SK-N-SH (cell line): ENCODE results near the gene ATG16L1. TPM values are rescaled to one million over a fixed set of nuclear protein-coding genes. Genes with fewer than 3 reads are reported as not detected.

Experiments
- CTCF ChIA-PET: fragments of 300-600, 350-600 bp; formaldehyde crosslinking; extraction: SDS; loops from one replicate; lab custom pipeline; 2021; lab: Yijun Ruan, JAX
- POLR2A ChIA-PET: fragments of 350-600 bp; sonication (Branson Sonifier 250); formaldehyde crosslinking; extraction: SDS; loops from one replicate; lab custom pipeline; 2020; ENCODE audit warnings: antibody characterized with exemption, inconsistent platforms; lab: Yijun Ruan, JAX
- DNase-seq: peaks from one replicate; pipeline ENCODE4 v3.0.0; 2012
- H2AFZ ChIP-seq: fragments of 200-600 bp; sonication (generic); 2 replicates; pipeline ENCODE4 v1.8.1; 2016; ENCODE audit warnings: antibody characterized with exemption, mild to moderate bottlenecking, low read depth
- H3F3A ChIP-seq: fragments of 200-600 bp; sonication (generic); replicated peaks from 2 replicates; pipeline ENCODE3; 2016; ENCODE audit warnings: antibody characterized with exemption, mild to moderate bottlenecking; ENCODE audit not compliant: insufficient read depth
- H3K27ac ChIP-seq, 2 experiments: fragments of 200-500 bp in 1 of 2; fragments of 200-600 bp in 1 of 2; sonication (Bioruptor generic) in 1 of 2; sonication (generic), shearing (Covaris generic) in 1 of 2; 2 replicates each; pipeline versions ENCODE4 v1.5.1 to v1.6.1; 2014 to 2016; ENCODE audit warnings: low read depth in 2 of 2, inconsistent platforms in 1 of 2, low read length in 1 of 2, mild to moderate bottlenecking in 1 of 2, mixed read lengths in 1 of 2
- H3K27me3 ChIP-seq: fragments of 200-600 bp; sonication (generic), shearing (Covaris generic); 2 replicates; pipeline ENCODE4 v1.6.1; 2016; ENCODE audit warnings: mixed run types; ENCODE audit not compliant: insufficient read depth
- H3K36me3 ChIP-seq, 2 experiments: fragments of 200-500 bp in 1 of 2; fragments of 200-600 bp in 1 of 2; sonication (Bioruptor generic) in 1 of 2; sonication (generic) in 1 of 2; replicated peaks in 1 of 2; 2 replicates each; pipeline versions ENCODE3 to v1.5.1; 2014 to 2016; ENCODE audit warnings: low read length in 1 of 2, mild to moderate bottlenecking in 1 of 2; ENCODE audit not compliant: insufficient read depth in 2 of 2, control insufficient read depth in 1 of 2
- H3K4me1 ChIP-seq, 2 experiments: fragments of 200-500 bp in 1 of 2; fragments of 200-600 bp in 1 of 2; sonication (Bioruptor generic) in 1 of 2; sonication (generic), shearing (Covaris generic) in 1 of 2; 2 replicates each; pipeline versions ENCODE4 v1.5.1 to v1.6.1; 2014 to 2016; ENCODE audit warnings: low read depth in 1 of 2, low read length in 1 of 2, mixed run types in 1 of 2; ENCODE audit not compliant: insufficient read depth in 2 of 2, control insufficient read depth in 1 of 2
- H3K4me2 ChIP-seq: fragments of 200-600 bp; sonication (generic), shearing (Covaris generic); 2 replicates; pipeline ENCODE4 v1.6.1; 2017; ENCODE audit warnings: mixed run types
- H3K4me3 ChIP-seq, 2 experiments: fragments of 200-500 bp in 1 of 2; fragments of 200-600 bp in 1 of 2; sonication (Bioruptor generic) in 1 of 2; sonication (generic), shearing (Covaris generic) in 1 of 2; 2 replicates each; pipeline versions ENCODE4 v1.5.1 to v1.8.1; 2014 to 2016; ENCODE audit warnings: low read depth in 2 of 2, inconsistent platforms in 1 of 2, low read length in 1 of 2, mild to moderate bottlenecking in 1 of 2, mixed read lengths in 1 of 2, moderate library complexity in 1 of 2
- H3K79me2 ChIP-seq: fragments of 200-600 bp; sonication (generic); 2 replicates; pipeline ENCODE4 v1.8.1; 2017; ENCODE audit warnings: mild to moderate bottlenecking; ENCODE audit not compliant: insufficient read depth
- H3K9ac ChIP-seq: fragments of 200-600 bp; sonication (generic); 2 replicates; pipeline ENCODE4 v1.6.1; 2017; ENCODE audit warnings: mixed run types
- H3K9me2 ChIP-seq: fragments of 200-600 bp; sonication (generic); 2 replicates; pipeline ENCODE4 v1.6.1; 2017; ENCODE audit warnings: mixed run types
- H3K9me3 ChIP-seq: fragments of 200-600 bp; sonication (generic); 2 replicates; pipeline ENCODE4 v1.6.1; 2017; ENCODE audit warnings: mixed run types, mild to moderate bottlenecking, moderate library complexity
- H4K20me1 ChIP-seq: fragments of 200-600 bp; sonication (generic); 2 replicates; pipeline ENCODE4 v1.6.1; 2017; ENCODE audit warnings: mild to moderate bottlenecking, mixed run types; ENCODE audit not compliant: insufficient read depth
- CHD2 ChIP-seq: fragments of 150-350 bp; IDR thresholded peaks from 2 replicates; pipeline ENCODE4 v1.6.1; 2018; ENCODE audit warnings: low read length; ENCODE audit not compliant: partially characterized antibody
- CTCF ChIP-seq: fragments of 200-600 bp; sonication (generic); IDR thresholded peaks from 2 replicates; pipeline ENCODE4 v1.6.1; 2017; ENCODE audit warnings: antibody characterized with exemption, mild to moderate bottlenecking, moderate library complexity
- ELF1 ChIP-seq: IDR thresholded peaks from 2 replicates; pipeline ENCODE4 v1.4.0; 2012
- EP300 ChIP-seq, 2 experiments: IDR thresholded peaks; 2 replicates each; pipeline versions ENCODE4 v1.4.0 to v1.6.1; 2012; ENCODE audit warnings: borderline replicate concordance in 1 of 2, low read depth in 1 of 2, low read length in 1 of 2
- EZH2phosphoT487 ChIP-seq: fragments of 200-600 bp; sonication (generic); IDR thresholded peaks from 2 replicates; pipeline ENCODE4 v1.6.1; 2017; ENCODE audit warnings: low read depth, mixed run types, mild to moderate bottlenecking, antibody characterized with exemption, moderate library complexity, borderline replicate concordance
- FOSL2 ChIP-seq: IDR thresholded peaks from 2 replicates; pipeline ENCODE4 v1.4.0; 2012; ENCODE audit warnings: low read depth, mild to moderate bottlenecking, moderate library complexity, borderline replicate concordance
- FOXM1 ChIP-seq: IDR thresholded peaks from 2 replicates; pipeline ENCODE4 v1.4.0; 2012; ENCODE audit warnings: low read depth, mild to moderate bottlenecking
- IRF3 ChIP-seq: fragments of 150-350 bp; IDR thresholded peaks from 2 replicates; pipeline ENCODE4 v1.6.1; 2016; ENCODE audit warnings: mild to moderate bottlenecking, low read depth, low read length
- MEF2A ChIP-seq: IDR thresholded peaks from 2 replicates; pipeline ENCODE4 v1.4.0; 2012; ENCODE audit warnings: low read depth, borderline replicate concordance
- NFIC ChIP-seq: IDR thresholded peaks from 2 replicates; pipeline ENCODE4 v1.4.0; 2012; ENCODE audit warnings: borderline replicate concordance
- NRF1 ChIP-seq: IDR thresholded peaks from 2 replicates; pipeline ENCODE4 v1.6.1; 2012; ENCODE audit warnings: low read depth, mild to moderate bottlenecking, low read length
- POLR2AphosphoS5 ChIP-seq: IDR thresholded peaks from 2 replicates; pipeline ENCODE4 v1.6.1; 2012; ENCODE audit warnings: low read depth, low read length
- RAD21 ChIP-seq: IDR thresholded peaks from 2 replicates; pipeline ENCODE4 v1.6.1; 2012; ENCODE audit warnings: mild to moderate bottlenecking, low read length
- RXRA ChIP-seq: IDR thresholded peaks from 2 replicates; pipeline ENCODE4 v1.4.0; 2012; ENCODE audit warnings: low read depth, mild to moderate bottlenecking, borderline replicate concordance
- SIN3A ChIP-seq: IDR thresholded peaks from 2 replicates; pipeline ENCODE4 v1.6.1; 2012; ENCODE audit warnings: low read depth, mild to moderate bottlenecking, low read length, moderate library complexity, borderline replicate concordance
- SMC3 ChIP-seq: IDR thresholded peaks from 2 replicates; pipeline ENCODE4 v1.6.1; 2012; ENCODE audit warnings: low read depth, low read length, improper control_type of control experiment
- TAF1 ChIP-seq: IDR thresholded peaks from 2 replicates; pipeline ENCODE4 v1.6.1; 2012; ENCODE audit warnings: low read depth, mild to moderate bottlenecking, low read length, moderate library complexity, borderline replicate concordance
- TCF12 ChIP-seq: IDR thresholded peaks from 2 replicates; pipeline ENCODE4 v1.4.0; 2012
- USF2 ChIP-seq: fragments of 150-350 bp; IDR thresholded peaks from 2 replicates; pipeline ENCODE4 v1.6.1; 2017; ENCODE audit warnings: antibody characterized with exemption, low read length, low read depth, borderline replicate concordance
- WGBS: methylation state at CpG from one replicate; pipeline ENCODE4 v1.1.6; 2017; ENCODE audit warnings: low lambda C conversion rate; 5-methylcytosine and 5-hydroxymethylcytosine counted together
- polyA plus RNA-seq, 3 experiments: library from polyadenylated mRNA; depleted of rRNA; stranded (reverse); fragments of >200 nt; gene quantifications; 2 replicates each; pipeline ENCODE4 v1.2.3, GENCODE V29; 2012

ATG16L1 gene
- polyA plus RNA-seq, 1 of the 3 experiments (the other 2 are of a cell fraction): 22.2 TPM

GRCh38 chr2:233339427-233339826 is 88.0 kb downstream of the ATG16L1 start:
- peaks cover 0 to 9% of the 10 kb centered on the region in 2 experiments; a peak in 1 of 4 replicates for H3K4me1 ChIP-seq
- no peak overlapping the region for H3K4me3 ChIP-seq
- H3K9me3 ChIP-seq: 0 out of 2 replicates have a peak, but pooled peaks cover 3% of the 10 kb centered on the region
- TF ChIP-seq RXRA: no peak
- no peak for TF ChIP-seq IRF3
- no peak for TF ChIP-seq MEF2A
- TF ChIP-seq POLR2AphosphoS5: no peak
- no peak for TF ChIP-seq USF2
- no peak for TF ChIP-seq CHD2
- no peak for TF ChIP-seq EP300 (IDR thresholded peaks at IDR 0.05; ENCODE audit: borderline replicate concordance in 1 of 2, low read depth in 1 of 2, low read length in 1 of 2)
- TF ChIP-seq ELF1: no peak
- TF ChIP-seq CTCF: no peak
- no peak for TF ChIP-seq SIN3A
- TF ChIP-seq NFIC: no peak
- no peak for TF ChIP-seq FOSL2
- TF ChIP-seq SMC3: no peak
- no peak for TF ChIP-seq RAD21
- TF ChIP-seq EZH2phosphoT487: no peak
- no peak for TF ChIP-seq TCF12
- no peak for TF ChIP-seq TAF1
- TF ChIP-seq FOXM1: no peak
- no peak for TF ChIP-seq NRF1
- TF ChIP-seq, all 33 proteins: peak for 0
- ChIA-PET CTCF (no interaction called here), POLR2A (no interaction called here)
- DNase-seq: no peak
- H3K9me2 ChIP-seq: no peaks in the 10 kb centered on the region
- no peaks in the 10 kb centered on the region for H3K79me2 ChIP-seq
- 47% methylated on average over 3 of the region's 3 CpGs for WGBS
- no peaks in the 10 kb centered on the region for H3F3A ChIP-seq
- no peak overlapping the region for H3K27ac ChIP-seq
- H4K20me1 ChIP-seq: no peaks in the 10 kb centered on the region
- no peaks in the 10 kb centered on the region for H3K27me3 ChIP-seq
- H3K4me2 ChIP-seq: no peak overlapping the region
- no peak overlapping the region for H3K9ac ChIP-seq
- no peak overlapping the region for H2AFZ ChIP-seq
- H3K36me3 ChIP-seq: no peaks in the 10 kb centered on the region
